Prostate gland (tissue), 2 donors: ENCODE data around the gene ZNF544. TPM values are rescaled to one million over a fixed set of nuclear protein-coding genes. Genes with fewer than 3 reads are reported as not detected.

Source experiments
- DNase-seq: peaks from one replicate; pipeline ENCODE4 v3.0.0-alpha.2; 2019; ENCODE audit warnings: low spot score
- H3K27ac ChIP-seq, 2 donors: fragments of 200-600 bp; sonication (generic); 2 replicates each; pipeline ENCODE4 v1.5.1; 2017 to 2019
- H3K27me3 ChIP-seq: fragments of 200-600 bp; sonication (generic); replicated peaks from 2 replicates; pipeline ENCODE4 v1.5.1; 2019; ENCODE audit not compliant: insufficient read depth
- H3K36me3 ChIP-seq, 2 donors: fragments of 200-600 bp; sonication (generic); 1 replicate in 1 of 2; 2 replicates in 1 of 2; pipeline versions ENCODE4 v1.5.1 to v1.8.1; 2017 to 2019
- H3K4me1 ChIP-seq: fragments of 200-600 bp; sonication (generic); replicated peaks from 2 replicates; pipeline ENCODE4 v1.5.1; 2019
- H3K4me3 ChIP-seq, 2 donors: fragments of 200-600 bp; sonication (generic); 2 replicates each; pipeline ENCODE4 v1.5.1; 2017 to 2019
- H3K9me3 ChIP-seq: fragments of 200-600 bp; sonication (generic); 2 replicates; pipeline ENCODE4 v1.5.1; 2017
- POLR2A ChIP-seq: fragments of 450-650 bp; IDR thresholded peaks from one replicate; pipeline ENCODE4 v1.6.1; 2016; ENCODE audit warnings: antibody characterized with exemption, mild to moderate bottlenecking
- POLR2AphosphoS5 ChIP-seq: sonication (generic); formaldehyde crosslinking; IDR thresholded peaks from one replicate; pipeline ENCODE4 v1.6.1; 2017; ENCODE audit warnings: antibody characterized with exemption
- WGBS: methylation state at CpG from one replicate; pipeline ENCODE4 v1.1.5; 2018; 5-methylcytosine and 5-hydroxymethylcytosine counted together
- intact Hi-C: fragments of 100-400 bp; cut with DNase I; formaldehyde crosslinking; loops from one replicate; pipeline ENCODE4 v1.14.2; 2022
- total RNA-seq, 2 donors: library from RNA; depleted of rRNA; stranded (reverse); fragments of >200 nt; gene quantifications; one replicate each; pipeline ENCODE4 v1.1.0, GENCODE V29; 2016
- TF ChIP-seq, protein P1 (sequence below), 4 experiments: fragments of 200-600 bp in 2 of 4; fragments of 450-650 bp in 2 of 4; sonication (generic) in 2 of 4; IDR thresholded peaks; 1 replicate in 3 of 4; 2 replicates in 1 of 4; pipeline ENCODE4 v1.5.1; 2016 to 2019; ENCODE audit warnings: antibody characterized with exemption in 4 of 4, mild to moderate bottlenecking in 2 of 4, moderate library complexity in 2 of 4

Gene ZNF544
- total RNA-seq, 2 donors from 2014 or later: 56.9 to 87.4 TPM

DNA sequence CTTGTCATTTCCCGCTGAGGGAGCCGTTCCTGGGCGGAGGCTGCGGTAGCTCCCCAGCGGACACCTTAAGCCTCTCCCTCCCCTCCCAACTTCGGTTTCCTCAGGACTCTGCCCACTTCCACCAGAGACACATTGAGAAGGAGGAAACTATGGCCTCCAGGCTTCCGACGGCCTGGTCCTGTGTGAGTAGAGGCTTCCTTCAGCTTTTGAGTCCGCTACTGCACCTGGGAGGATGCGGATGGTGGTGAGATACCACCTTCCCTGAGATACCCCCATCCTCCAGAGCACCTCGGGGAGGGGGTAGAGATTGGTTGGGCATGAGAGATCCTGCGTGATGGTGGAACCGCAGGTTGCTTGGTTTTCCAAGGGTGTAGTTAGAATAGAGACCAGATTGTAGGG is 44.9 kb upstream of the ZNF544 start:
- no peaks in the 10 kb centered on the region for H3K27me3 ChIP-seq
- peaks cover 6 to 8% of the 10 kb centered on the region in 2 donors for H3K36me3 ChIP-seq
- H3K9me3 ChIP-seq: peaks cover 6% of the 10 kb centered on the region
- peak overlapping the region; percentile 98 to 99 for H3K27ac ChIP-seq
- intact Hi-C loops: no loop called here
- no peak for DNase-seq
- peak overlapping the region; percentile 91 to 94 for H3K4me3 ChIP-seq
- 17% methylated on average over 13 of the region's 13 CpGs for WGBS
- TF ChIP-seq, protein P1, sequence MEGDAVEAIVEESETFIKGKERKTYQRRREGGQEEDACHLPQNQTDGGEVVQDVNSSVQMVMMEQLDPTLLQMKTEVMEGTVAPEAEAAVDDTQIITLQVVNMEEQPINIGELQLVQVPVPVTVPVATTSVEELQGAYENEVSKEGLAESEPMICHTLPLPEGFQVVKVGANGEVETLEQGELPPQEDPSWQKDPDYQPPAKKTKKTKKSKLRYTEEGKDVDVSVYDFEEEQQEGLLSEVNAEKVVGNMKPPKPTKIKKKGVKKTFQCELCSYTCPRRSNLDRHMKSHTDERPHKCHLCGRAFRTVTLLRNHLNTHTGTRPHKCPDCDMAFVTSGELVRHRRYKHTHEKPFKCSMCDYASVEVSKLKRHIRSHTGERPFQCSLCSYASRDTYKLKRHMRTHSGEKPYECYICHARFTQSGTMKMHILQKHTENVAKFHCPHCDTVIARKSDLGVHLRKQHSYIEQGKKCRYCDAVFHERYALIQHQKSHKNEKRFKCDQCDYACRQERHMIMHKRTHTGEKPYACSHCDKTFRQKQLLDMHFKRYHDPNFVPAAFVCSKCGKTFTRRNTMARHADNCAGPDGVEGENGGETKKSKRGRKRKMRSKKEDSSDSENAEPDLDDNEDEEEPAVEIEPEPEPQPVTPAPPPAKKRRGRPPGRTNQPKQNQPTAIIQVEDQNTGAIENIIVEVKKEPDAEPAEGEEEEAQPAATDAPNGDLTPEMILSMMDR (IDR thresholded peaks at IDR 0.05): no peak
- TF ChIP-seq POLR2A: no peak
- TF ChIP-seq POLR2AphosphoS5: no peak
- no peaks in the 10 kb centered on the region for H3K4me1 ChIP-seq

DNA sequence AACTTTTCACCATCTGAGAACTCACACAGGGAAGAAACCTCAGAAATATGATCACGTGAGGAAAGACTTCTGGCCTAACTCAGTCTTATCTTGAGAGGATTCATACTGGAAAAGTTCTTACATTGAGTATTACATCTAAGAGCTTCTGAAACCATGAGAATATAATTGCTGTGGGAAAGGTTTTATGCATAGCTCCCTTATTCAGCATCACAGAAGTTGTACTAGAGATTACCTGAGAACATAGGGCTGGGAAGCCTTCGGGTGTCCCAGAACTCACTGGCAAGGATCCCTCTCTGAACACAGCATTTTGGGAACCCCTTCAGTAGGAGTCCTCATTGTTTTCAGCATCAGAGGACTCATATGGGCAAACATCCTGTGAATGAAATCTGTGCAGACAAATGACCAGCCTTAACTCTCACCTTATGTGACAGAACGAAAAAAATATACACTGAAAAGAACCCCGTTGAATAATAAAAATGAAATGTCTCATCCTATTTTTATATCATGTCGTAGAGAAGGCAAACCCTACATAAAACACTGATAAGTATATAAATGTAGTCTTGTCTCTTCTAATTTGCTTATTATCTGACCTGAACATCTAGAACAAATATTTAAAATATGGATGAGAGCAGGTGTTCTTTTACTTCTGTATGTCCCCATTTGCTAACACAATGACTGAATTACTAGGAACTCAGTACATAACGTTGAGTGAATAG is 31.7 kb upstream of the ZNF544 start:
- H3K36me3 ChIP-seq: peaks cover 19 to 41% of the 10 kb centered on the region in 2 donors
- intact Hi-C loops: no loop called here
- H3K27ac ChIP-seq: no peak overlapping the region
- H3K4me1 ChIP-seq: no peaks in the 10 kb centered on the region
- H3K4me3 ChIP-seq: no peak overlapping the region
- TF ChIP-seq POLR2A (no peak), POLR2AphosphoS5 (no peak)
- TF ChIP-seq, protein P1 (IDR thresholded peaks at IDR 0.05): no peak
- DNase-seq: no peak
- H3K9me3 ChIP-seq: peaks cover 36% of the 10 kb centered on the region
- WGBS: 92% methylated on average over 6 of the region's 6 CpGs
- no peaks in the 10 kb centered on the region for H3K27me3 ChIP-seq

DNA sequence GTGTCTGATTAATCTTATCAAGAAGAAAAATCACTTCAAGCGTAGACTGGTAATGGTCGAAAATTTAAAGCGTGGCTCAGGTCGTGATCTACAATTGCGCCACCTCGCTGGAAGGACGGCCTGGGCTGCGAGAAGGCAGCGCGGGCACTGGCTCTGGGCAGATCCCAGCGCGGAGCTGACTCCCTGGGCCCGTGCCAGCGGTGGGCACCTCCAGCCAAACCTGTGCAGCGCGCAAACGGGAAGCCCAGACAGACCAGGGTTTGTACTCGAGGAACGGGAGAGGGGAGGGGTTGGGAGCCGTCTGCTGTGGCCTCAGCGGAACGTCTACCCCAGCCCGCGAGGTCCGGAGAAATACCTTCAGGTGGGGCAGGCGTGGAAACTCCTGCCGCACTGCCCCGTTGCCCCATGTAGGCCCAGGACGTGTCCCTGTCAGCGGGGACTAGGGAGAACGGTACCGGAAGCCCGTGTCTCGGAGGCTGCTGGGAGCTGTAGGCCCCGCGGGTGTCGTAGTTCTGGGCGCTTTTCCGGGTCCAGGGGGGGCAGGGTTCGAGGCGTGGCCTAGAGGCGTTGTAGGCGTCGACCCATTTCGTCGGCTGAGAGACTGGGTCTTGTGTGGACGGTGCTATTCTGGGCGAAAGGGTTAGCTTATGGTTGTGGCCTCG is 24.8 kb upstream of the ZNF544 start:
- 27% methylated on average over 49 of the region's 49 CpGs for WGBS
- no peak for TF ChIP-seq POLR2A
- TF ChIP-seq POLR2AphosphoS5: no peak
- TF ChIP-seq, protein P1 (IDR thresholded peaks at IDR 0.05): no peak
- peaks cover 18 to 53% of the 10 kb centered on the region in 2 donors for H3K36me3 ChIP-seq
- no peaks in the 10 kb centered on the region for H3K27me3 ChIP-seq
- no peak overlapping the region for H3K27ac ChIP-seq
- intact Hi-C loops: no loop called here
- no peak for DNase-seq
- no peak overlapping the region for H3K4me3 ChIP-seq
- H3K9me3 ChIP-seq: peaks cover 45% of the 10 kb centered on the region
- no peaks in the 10 kb centered on the region for H3K4me1 ChIP-seq

DNA sequence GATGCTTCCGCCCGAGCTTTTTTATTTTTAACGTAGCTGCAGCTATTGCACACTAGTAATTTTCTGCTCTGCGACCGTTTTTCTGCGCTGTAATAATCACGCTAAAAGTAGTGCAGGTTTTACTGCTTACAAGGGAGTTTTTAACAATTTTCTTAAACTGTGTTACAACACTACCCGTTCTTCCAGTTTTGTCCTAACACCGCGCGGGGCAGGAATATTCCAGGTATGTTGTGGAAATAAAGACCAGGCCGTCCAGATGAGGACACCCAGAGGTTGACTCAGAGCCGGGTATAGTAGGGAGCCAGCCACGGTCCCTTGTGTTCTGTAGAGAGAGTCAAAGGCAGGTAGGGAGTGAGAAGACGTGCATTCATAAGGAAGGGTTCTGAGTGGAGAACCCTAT is 24.1 kb upstream of the ZNF544 start:
- Histone ChIP-seq H3K4me1 (no peaks in the 10 kb centered on the region), H3K27ac (no peak overlapping the region), H3K4me3 (no peak overlapping the region), H3K9me3 (peaks cover 41% of the 10 kb centered on the region), H3K36me3 (peaks cover 17 to 57% of the 10 kb centered on the region in 2 donors), H3K27me3 (no peaks in the 10 kb centered on the region)
- intact Hi-C loops: no loop called here
- no peak for TF ChIP-seq POLR2A
- TF ChIP-seq POLR2AphosphoS5: no peak
- TF ChIP-seq, protein P1 (IDR thresholded peaks at IDR 0.05): no peak
- no peak for DNase-seq
- 35% methylated on average over 15 of the region's 15 CpGs for WGBS

DNA sequence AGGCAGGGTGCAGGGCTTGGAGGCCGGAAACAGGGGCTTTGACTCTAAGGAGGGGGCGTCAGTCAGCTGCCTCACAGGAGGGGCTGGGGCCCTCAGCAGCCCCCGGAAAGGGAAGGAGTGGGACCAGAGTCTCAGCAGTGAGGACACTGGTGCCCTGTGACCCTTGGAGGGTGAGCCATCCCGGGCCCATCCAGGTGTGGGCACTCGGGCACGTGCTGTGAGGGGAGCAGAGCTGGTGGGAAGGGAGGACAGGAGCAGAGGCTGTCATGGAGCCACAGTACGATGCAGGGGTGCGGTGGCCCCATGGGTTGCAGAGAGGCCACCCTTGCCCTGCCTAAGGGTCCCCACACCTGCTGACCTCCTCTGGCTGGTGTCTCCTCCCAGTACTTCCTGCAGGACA is 19.1 kb upstream of the ZNF544 start:
- Histone ChIP-seq H3K36me3 (peaks cover 47 to 73% of the 10 kb centered on the region in 2 donors), H3K4me1 (no peaks in the 10 kb centered on the region), H3K4me3 (no peak overlapping the region), H3K27me3 (no peaks in the 10 kb centered on the region), H3K9me3 (peaks cover 35% of the 10 kb centered on the region), H3K27ac (no peak overlapping the region)
- WGBS: 97% methylated on average over 8 of the region's 8 CpGs
- DNase-seq: no peak
- no peak for TF ChIP-seq POLR2AphosphoS5
- TF ChIP-seq, protein P1 (IDR thresholded peaks at IDR 0.05): no peak
- no peak for TF ChIP-seq POLR2A
- intact Hi-C loops: no loop called here
